GM23338 (cell line): ENCODE results near the gene TCF12. TPM values are rescaled to one million over a fixed set of nuclear protein-coding genes. Genes with fewer than 3 reads are reported as not detected.

Source experiments
- ATAC-seq: fragments of 200-7000 bp; cut with Tn5 transposase; 3 replicates; pipeline ENCODE4 v1.9.1; 2020
- DNase-seq: peaks from one replicate; pipeline ENCODE4 v3.0.0-alpha.2; 2015; ENCODE audit warnings: low spot score
- H2AFZ ChIP-seq: fragments of 200-600 bp; sonication (generic); 2 replicates; pipeline ENCODE4 v1.8.0; 2016; ENCODE audit warnings: antibody characterized with exemption, mild to moderate bottlenecking, moderate library complexity
- H3F3A ChIP-seq: fragments of 200-600 bp; sonication (generic); replicated peaks from 2 replicates; pipeline ENCODE4 v1.8.0; 2017; ENCODE audit warnings: antibody characterized with exemption, mixed run types, low read depth
- H3K27ac ChIP-seq: fragments of 200-600 bp; sonication (generic); 2 replicates; pipeline ENCODE4 v1.6.1; 2016; ENCODE audit warnings: low read depth
- H3K27me3 ChIP-seq: fragments of 200-600 bp; sonication (generic); 2 replicates; pipeline ENCODE4 v1.8.0; 2016; ENCODE audit warnings: mild to moderate bottlenecking, mixed run types, moderate library complexity; ENCODE audit not compliant: insufficient read depth
- H3K36me3 ChIP-seq: fragments of 200-600 bp; sonication (generic); 2 replicates; pipeline ENCODE4 v1.8.0; 2016; ENCODE audit warnings: mild to moderate bottlenecking; ENCODE audit not compliant: insufficient read depth
- H3K4me1 ChIP-seq: fragments of 200-600 bp; sonication (generic); 2 replicates; pipeline ENCODE4 v1.8.0; 2016; ENCODE audit warnings: mild to moderate bottlenecking, moderate library complexity; ENCODE audit not compliant: insufficient read depth
- H3K4me2 ChIP-seq: fragments of 200-600 bp; sonication (generic); 2 replicates; pipeline ENCODE4 v1.7.1; 2017; ENCODE audit warnings: mixed run types
- H3K4me3 ChIP-seq: fragments of 200-600 bp; sonication (generic); 2 replicates; pipeline ENCODE4 v1.6.1; 2016; ENCODE audit warnings: mixed run types
- H3K79me2 ChIP-seq: fragments of 200-600 bp; sonication (generic); replicated peaks from 2 replicates; pipeline ENCODE4 v1.8.0; 2017; ENCODE audit warnings: mild to moderate bottlenecking; ENCODE audit not compliant: insufficient read depth
- H3K9me2 ChIP-seq: fragments of 200-600 bp; sonication (generic); 2 replicates; pipeline ENCODE4 v1.8.0; 2017; ENCODE audit not compliant: insufficient read depth
- H4K20me1 ChIP-seq: fragments of 200-600 bp; sonication (generic); replicated peaks from 2 replicates; pipeline ENCODE4 v1.8.0; 2017; ENCODE audit warnings: mild to moderate bottlenecking; ENCODE audit not compliant: insufficient read depth
- H3K27ac Mint-ChIP-seq: 2 replicates; pipeline ENCODE4 v1.8.0; 2020; ENCODE audit warnings: inconsistent platforms, mild to moderate bottlenecking, moderate library complexity, mixed read lengths
- H3K27me3 Mint-ChIP-seq: 3 replicates; pipeline ENCODE4 v1.8.0; 2022; ENCODE audit warnings: low read depth, mild to moderate bottlenecking, moderate library complexity, mixed read lengths, inconsistent platforms; ENCODE audit not compliant: insufficient read depth, poor library complexity
- H3K36me3 Mint-ChIP-seq: 3 replicates; pipeline ENCODE4 v1.8.0; 2021; ENCODE audit warnings: low read depth, mild to moderate bottlenecking, inconsistent platforms, moderate library complexity, mixed read lengths
- H3K4me1 Mint-ChIP-seq: 3 replicates; pipeline ENCODE4 v1.8.0; 2020; ENCODE audit warnings: mild to moderate bottlenecking, inconsistent platforms, mixed read lengths
- H3K4me3 Mint-ChIP-seq: 3 replicates; pipeline ENCODE4 v1.8.0; 2021; ENCODE audit warnings: moderate library complexity, mild to moderate bottlenecking, inconsistent platforms, mixed read lengths
- H3K9me3 Mint-ChIP-seq: 3 replicates; pipeline ENCODE4 v1.8.0; 2020; ENCODE audit warnings: moderate library complexity, mild to moderate bottlenecking, inconsistent platforms, mixed read lengths
- CREB1 ChIP-seq: fragments of 250-450 bp; sonication (Bioruptor Pico); IDR thresholded peaks from 2 replicates; pipeline ENCODE4 v1.5.0; 2020; ENCODE audit warnings: low read depth, mild to moderate bottlenecking, moderate library complexity
- EZH2 ChIP-seq: fragments of 200-600 bp; sonication (generic); IDR thresholded peaks from one replicate; pipeline ENCODE4 v1.8.0; 2017; ENCODE audit warnings: antibody characterized with exemption, mild to moderate bottlenecking, low read depth; ENCODE audit not compliant: unreplicated experiment
- EZH2phosphoT487 ChIP-seq: fragments of 200-600 bp; sonication (generic); IDR thresholded peaks from one replicate; pipeline ENCODE4 v1.8.1; 2018; ENCODE audit warnings: antibody characterized with exemption; ENCODE audit not compliant: unreplicated experiment
- JUNB ChIP-seq: IDR thresholded peaks from one replicate; pipeline ENCODE4 v1.6.1; 2016; ENCODE audit warnings: antibody characterized with exemption; ENCODE audit not compliant: unreplicated experiment
- NANOG ChIP-seq: IDR thresholded peaks from 2 replicates; pipeline ENCODE4 v1.6.1; 2016; ENCODE audit warnings: antibody characterized with exemption, borderline replicate concordance
- POLR2AphosphoS5 ChIP-seq: IDR thresholded peaks from 2 replicates; pipeline ENCODE4 v1.6.1; 2016; ENCODE audit warnings: antibody characterized with exemption, low read depth
- STAT1 ChIP-seq: IDR thresholded peaks from one replicate; pipeline ENCODE4 v1.6.1; 2016; ENCODE audit warnings: antibody characterized with exemption; ENCODE audit not compliant: unreplicated experiment
- ZNF114 ChIP-seq: fragments of 250-450 bp; sonication (Bioruptor Pico); IDR thresholded peaks from 2 replicates; pipeline ENCODE4 v1.5.0; 2020; ENCODE audit warnings: mild to moderate bottlenecking, moderate library complexity
- ZNF331 ChIP-seq: fragments of 250-450 bp; sonication (Bioruptor Pico); IDR thresholded peaks from 2 replicates; pipeline ENCODE4 v1.5.0; 2020; ENCODE audit warnings: low read depth, mild to moderate bottlenecking, moderate library complexity
- ZNF462 ChIP-seq: fragments of 250-450 bp; sonication (Bioruptor Pico); IDR thresholded peaks from 2 replicates; pipeline ENCODE4 v1.5.0; 2020; ENCODE audit warnings: mild to moderate bottlenecking, moderate library complexity
- polyA plus RNA-seq: library from polyadenylated mRNA; unstranded; fragments of >200 nt; fragmentation: Nextera tagmentation; extraction: Ambion mirVana; gene quantifications from 2 replicates; pipeline ENCODE4 v1.2.1, GENCODE V29; 2016
- total RNA-seq: library from RNA; depleted of rRNA; stranded (reverse); fragments of >200 nt; shearing (Covaris generic); gene quantifications from 2 replicates; pipeline ENCODE4 v1.2.3, GENCODE V29; 2014
- TF ChIP-seq, protein P1 (sequence below): IDR thresholded peaks from 2 replicates; pipeline ENCODE4 v1.6.1; 2016; ENCODE audit warnings: antibody characterized with exemption
- TF ChIP-seq, protein P2 (sequence below), 2 experiments: fragments of 200-600 bp in 1 of 2; sonication (generic) in 1 of 2; conservative IDR thresholded peaks; 2 replicates each; pipeline versions ENCODE4 v1.5.1 to v1.6.1; 2016 to 2017; ENCODE audit warnings: antibody characterized with exemption in 2 of 2, low read depth in 2 of 2, mild to moderate bottlenecking in 2 of 2, moderate library complexity in 1 of 2
- TF ChIP-seq, protein P3 (sequence below): IDR thresholded peaks from one replicate; pipeline ENCODE4 v1.6.1; 2018; ENCODE audit warnings: antibody characterized with exemption; ENCODE audit not compliant: unreplicated experiment

TCF12 gene
- total and polyA plus RNA-seq, 2 experiments from 2014 or later: 27.6 to 104 TPM

GRCh38 chr15:57335293-57335715, 416.9 kb downstream of the TCF12 start:
- no peak overlapping the region for H3K4me3 ChIP-seq
- H3K36me3 Mint-ChIP-seq: no peaks in the 10 kb centered on the region
- H4K20me1 ChIP-seq: no peaks in the 10 kb centered on the region
- H3K27ac Mint-ChIP-seq: no peak overlapping the region
- ATAC-seq (no peak), DNase-seq (no peak)
- no peak overlapping the region for H2AFZ ChIP-seq
- H3K4me1 ChIP-seq: no peaks in the 10 kb centered on the region
- peaks cover 12% of the 10 kb centered on the region for H3K27me3 Mint-ChIP-seq
- no peaks in the 10 kb centered on the region for H3K9me3 Mint-ChIP-seq
- no peaks in the 10 kb centered on the region for H3K27me3 ChIP-seq
- H3K27ac ChIP-seq: no peak overlapping the region
- TF ChIP-seq POLR2AphosphoS5 (no peak), JUNB (no peak), ZNF331 (CRISPR knock-in tag) (no peak), CREB1 (CRISPR knock-in tag) (no peak), EZH2phosphoT487 (no peak), EZH2 (no peak), STAT1 (no peak), ZNF114 (CRISPR knock-in tag) (no peak), ZNF462 (CRISPR knock-in tag) (no peak), NANOG (no peak)
- TF ChIP-seq, protein P1, sequence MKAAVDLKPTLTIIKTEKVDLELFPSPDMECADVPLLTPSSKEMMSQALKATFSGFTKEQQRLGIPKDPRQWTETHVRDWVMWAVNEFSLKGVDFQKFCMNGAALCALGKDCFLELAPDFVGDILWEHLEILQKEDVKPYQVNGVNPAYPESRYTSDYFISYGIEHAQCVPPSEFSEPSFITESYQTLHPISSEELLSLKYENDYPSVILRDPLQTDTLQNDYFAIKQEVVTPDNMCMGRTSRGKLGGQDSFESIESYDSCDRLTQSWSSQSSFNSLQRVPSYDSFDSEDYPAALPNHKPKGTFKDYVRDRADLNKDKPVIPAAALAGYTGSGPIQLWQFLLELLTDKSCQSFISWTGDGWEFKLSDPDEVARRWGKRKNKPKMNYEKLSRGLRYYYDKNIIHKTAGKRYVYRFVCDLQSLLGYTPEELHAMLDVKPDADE: no peak
- TF ChIP-seq, protein P2, sequence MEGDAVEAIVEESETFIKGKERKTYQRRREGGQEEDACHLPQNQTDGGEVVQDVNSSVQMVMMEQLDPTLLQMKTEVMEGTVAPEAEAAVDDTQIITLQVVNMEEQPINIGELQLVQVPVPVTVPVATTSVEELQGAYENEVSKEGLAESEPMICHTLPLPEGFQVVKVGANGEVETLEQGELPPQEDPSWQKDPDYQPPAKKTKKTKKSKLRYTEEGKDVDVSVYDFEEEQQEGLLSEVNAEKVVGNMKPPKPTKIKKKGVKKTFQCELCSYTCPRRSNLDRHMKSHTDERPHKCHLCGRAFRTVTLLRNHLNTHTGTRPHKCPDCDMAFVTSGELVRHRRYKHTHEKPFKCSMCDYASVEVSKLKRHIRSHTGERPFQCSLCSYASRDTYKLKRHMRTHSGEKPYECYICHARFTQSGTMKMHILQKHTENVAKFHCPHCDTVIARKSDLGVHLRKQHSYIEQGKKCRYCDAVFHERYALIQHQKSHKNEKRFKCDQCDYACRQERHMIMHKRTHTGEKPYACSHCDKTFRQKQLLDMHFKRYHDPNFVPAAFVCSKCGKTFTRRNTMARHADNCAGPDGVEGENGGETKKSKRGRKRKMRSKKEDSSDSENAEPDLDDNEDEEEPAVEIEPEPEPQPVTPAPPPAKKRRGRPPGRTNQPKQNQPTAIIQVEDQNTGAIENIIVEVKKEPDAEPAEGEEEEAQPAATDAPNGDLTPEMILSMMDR (conservative IDR thresholded peaks at IDR 0.05; ENCODE audit: low read depth in 2 of 2): no peak
- TF ChIP-seq, protein P3, sequence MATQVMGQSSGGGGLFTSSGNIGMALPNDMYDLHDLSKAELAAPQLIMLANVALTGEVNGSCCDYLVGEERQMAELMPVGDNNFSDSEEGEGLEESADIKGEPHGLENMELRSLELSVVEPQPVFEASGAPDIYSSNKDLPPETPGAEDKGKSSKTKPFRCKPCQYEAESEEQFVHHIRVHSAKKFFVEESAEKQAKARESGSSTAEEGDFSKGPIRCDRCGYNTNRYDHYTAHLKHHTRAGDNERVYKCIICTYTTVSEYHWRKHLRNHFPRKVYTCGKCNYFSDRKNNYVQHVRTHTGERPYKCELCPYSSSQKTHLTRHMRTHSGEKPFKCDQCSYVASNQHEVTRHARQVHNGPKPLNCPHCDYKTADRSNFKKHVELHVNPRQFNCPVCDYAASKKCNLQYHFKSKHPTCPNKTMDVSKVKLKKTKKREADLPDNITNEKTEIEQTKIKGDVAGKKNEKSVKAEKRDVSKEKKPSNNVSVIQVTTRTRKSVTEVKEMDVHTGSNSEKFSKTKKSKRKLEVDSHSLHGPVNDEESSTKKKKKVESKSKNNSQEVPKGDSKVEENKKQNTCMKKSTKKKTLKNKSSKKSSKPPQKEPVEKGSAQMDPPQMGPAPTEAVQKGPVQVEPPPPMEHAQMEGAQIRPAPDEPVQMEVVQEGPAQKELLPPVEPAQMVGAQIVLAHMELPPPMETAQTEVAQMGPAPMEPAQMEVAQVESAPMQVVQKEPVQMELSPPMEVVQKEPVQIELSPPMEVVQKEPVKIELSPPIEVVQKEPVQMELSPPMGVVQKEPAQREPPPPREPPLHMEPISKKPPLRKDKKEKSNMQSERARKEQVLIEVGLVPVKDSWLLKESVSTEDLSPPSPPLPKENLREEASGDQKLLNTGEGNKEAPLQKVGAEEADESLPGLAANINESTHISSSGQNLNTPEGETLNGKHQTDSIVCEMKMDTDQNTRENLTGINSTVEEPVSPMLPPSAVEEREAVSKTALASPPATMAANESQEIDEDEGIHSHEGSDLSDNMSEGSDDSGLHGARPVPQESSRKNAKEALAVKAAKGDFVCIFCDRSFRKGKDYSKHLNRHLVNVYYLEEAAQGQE: no peak
- H3K4me1 Mint-ChIP-seq: peaks cover 22% of the 10 kb centered on the region
- no peak overlapping the region for H3K4me2 ChIP-seq
- no peaks in the 10 kb centered on the region for H3K79me2 ChIP-seq
- no peaks in the 10 kb centered on the region for H3K36me3 ChIP-seq
- no peaks in the 10 kb centered on the region for H3K9me2 ChIP-seq
- no peak overlapping the region for H3K4me3 Mint-ChIP-seq
- no peaks in the 10 kb centered on the region for H3F3A ChIP-seq
